ENCODE data around the gene GSS. TPM values are rescaled to one million over a fixed set of nuclear protein-coding genes. Genes with fewer than 3 reads are reported as not detected.

GSS gene
- total and polyA plus RNA-seq, 4 donors: 12.9 to 31.5 (median 23.6) TPM

- intact Hi-C loops (cut with DNase I): no loop called here
- peaks cover 3 to 13% of the 10 kb centered on the region in 2 donors for H3K4me1 ChIP-seq (ENCODE audit: control insufficient read depth in 1 of 2, insufficient read depth in 2 of 2, low read length in 2 of 2)
- 34 to 51% methylated on average over 3 of the region's 3 CpGs for WGBS, 2 donors
These were observed 60.1 kb downstream of the GSS start for GRCh38 chr20:34895465-34895864.

GRCh38 chr20:34894723-34895122 is 60.9 kb downstream of the GSS start:
- H3K27ac ChIP-seq (ENCODE audit: low read depth in 1 of 2, low read length in 2 of 2): no peak overlapping the region
- WGBS, 2 donors: 7 to 10% methylated on average over 1 of the region's 1 CpG
- H3K27me3 ChIP-seq (ENCODE audit: control insufficient read depth in 1 of 2, insufficient read depth in 2 of 2, low read length in 1 of 2): no peaks in the 10 kb centered on the region
- no peaks in the 10 kb centered on the region for H3K36me3 ChIP-seq (ENCODE audit: control insufficient read depth in 1 of 2, insufficient read depth in 2 of 2, low read length in 1 of 2)
- H3K4me3 ChIP-seq (ENCODE audit: low read length in 2 of 2): no peak overlapping the region
- DNase-seq (no peak), ATAC-seq (ENCODE audit: low FRiP score) (no peak)
- peaks cover 3 to 13% of the 10 kb centered on the region in 2 donors for H3K4me1 ChIP-seq (ENCODE audit: control insufficient read depth in 1 of 2, insufficient read depth in 2 of 2, low read length in 2 of 2)
- no peaks in the 10 kb centered on the region for H3K9me3 ChIP-seq (ENCODE audit: control insufficient read depth, low read length)
- intact Hi-C loops (cut with DNase I): no loop called here

More at GRCh38 chr20:34895465-34895864, 60.1 kb downstream of the GSS start:
- no peaks in the 10 kb centered on the region for H3K36me3 ChIP-seq (ENCODE audit: control insufficient read depth in 1 of 2, insufficient read depth in 2 of 2, low read length in 1 of 2)
- no peaks in the 10 kb centered on the region for H3K27me3 ChIP-seq (ENCODE audit: control insufficient read depth in 1 of 2, insufficient read depth in 2 of 2, low read length in 1 of 2)
- no peak overlapping the region for H3K27ac ChIP-seq (ENCODE audit: low read depth in 1 of 2, low read length in 2 of 2)
- DNase-seq (no peak), ATAC-seq (ENCODE audit: low FRiP score) (no peak)
- H3K9me3 ChIP-seq (ENCODE audit: control insufficient read depth, low read length): no peaks in the 10 kb centered on the region
- no peak overlapping the region for H3K4me3 ChIP-seq (ENCODE audit: low read length in 2 of 2)

- no peak overlapping the region for H3K4me3 ChIP-seq (ENCODE audit: low read length in 2 of 2)
- 96% methylated on average over 2 of the region's 2 CpGs for WGBS, 2 donors
- ATAC-seq (ENCODE audit: low FRiP score) (no peak), DNase-seq (no peak)
- H3K36me3 ChIP-seq (ENCODE audit: control insufficient read depth in 1 of 2, insufficient read depth in 2 of 2, low read length in 1 of 2): no peaks in the 10 kb centered on the region
- H3K27me3 ChIP-seq (ENCODE audit: control insufficient read depth in 1 of 2, insufficient read depth in 2 of 2, low read length in 1 of 2): no peaks in the 10 kb centered on the region
- intact Hi-C loops (cut with DNase I): no loop called here
- peak overlapping the region in 1 of 2 donors; percentile 17 for H3K27ac ChIP-seq (ENCODE audit: low read depth in 1 of 2, low read length in 2 of 2)
- peaks cover 2% of the 10 kb centered on the region for H3K9me3 ChIP-seq (ENCODE audit: control insufficient read depth, low read length)
- H3K4me1 ChIP-seq (ENCODE audit: control insufficient read depth in 1 of 2, insufficient read depth in 2 of 2, low read length in 2 of 2): peaks cover 3 to 13% of the 10 kb centered on the region in 2 donors
These were observed 62.9 kb downstream of the GSS start for GRCh38 chr20:34892671-34893070.

GRCh38 chr20:34891166-34892062 is 64.2 kb downstream of the GSS start:
- no peak overlapping the region for H3K4me3 ChIP-seq (ENCODE audit: low read length in 2 of 2)
- peaks cover 2% of the 10 kb centered on the region for H3K9me3 ChIP-seq (ENCODE audit: control insufficient read depth, low read length)
- H3K36me3 ChIP-seq (ENCODE audit: control insufficient read depth in 1 of 2, insufficient read depth in 2 of 2, low read length in 1 of 2): no peaks in the 10 kb centered on the region
- DNase-seq (no peak), ATAC-seq (ENCODE audit: low FRiP score) (no peak)
- peak overlapping the region in 1 of 2 donors; percentile 36 for H3K27ac ChIP-seq (ENCODE audit: low read depth in 1 of 2, low read length in 2 of 2)
- H3K27me3 ChIP-seq (ENCODE audit: control insufficient read depth in 1 of 2, insufficient read depth in 2 of 2, low read length in 1 of 2): no peaks in the 10 kb centered on the region
- intact Hi-C loops (cut with DNase I): no loop called here
- peaks cover 5 to 13% of the 10 kb centered on the region in 2 donors for H3K4me1 ChIP-seq (ENCODE audit: control insufficient read depth in 1 of 2, insufficient read depth in 2 of 2, low read length in 2 of 2)
- WGBS, 2 donors: 73 to 87% methylated on average over 2 of the region's 2 CpGs

- intact Hi-C loops (cut with DNase I): no loop called here
- Histone ChIP-seq H3K4me1 (ENCODE audit: control insufficient read depth in 1 of 2, insufficient read depth in 2 of 2, low read length in 2 of 2) (peaks cover 5 to 10% of the 10 kb centered on the region in 2 donors), H3K36me3 (ENCODE audit: control insufficient read depth in 1 of 2, insufficient read depth in 2 of 2, low read length in 1 of 2) (peaks cover 0 to 3% of the 10 kb centered on the region in 2 donors), H3K4me3 (ENCODE audit: low read length in 2 of 2) (no peak overlapping the region), H3K27me3 (ENCODE audit: control insufficient read depth in 1 of 2, insufficient read depth in 2 of 2, low read length in 1 of 2) (no peaks in the 10 kb centered on the region), H3K9me3 (ENCODE audit: control insufficient read depth, low read length) (peaks cover 2% of the 10 kb centered on the region), H3K27ac (ENCODE audit: low read depth in 1 of 2, low read length in 2 of 2) (peak overlapping the region in 1 of 2 donors; percentile 67)
- ATAC-seq (ENCODE audit: low FRiP score) (no peak), DNase-seq (no peak)
- WGBS, 2 donors: 25 to 36% methylated on average over 1 of the region's 1 CpG
These were observed 67.1 kb downstream of the GSS start for GRCh38 chr20:34888468-34888867.

- Histone ChIP-seq H3K36me3 (ENCODE audit: control insufficient read depth in 1 of 2, insufficient read depth in 2 of 2, low read length in 1 of 2) (peaks cover 0 to 6% of the 10 kb centered on the region in 2 donors), H3K27ac (ENCODE audit: low read depth in 1 of 2, low read length in 2 of 2) (peak overlapping the region in 1 of 2 donors; percentile 60), H3K27me3 (ENCODE audit: control insufficient read depth in 1 of 2, insufficient read depth in 2 of 2, low read length in 1 of 2) (no peaks in the 10 kb centered on the region), H3K4me3 (ENCODE audit: low read length in 2 of 2) (no peak overlapping the region), H3K9me3 (ENCODE audit: control insufficient read depth, low read length) (peaks cover 2% of the 10 kb centered on the region), H3K4me1 (ENCODE audit: control insufficient read depth in 1 of 2, insufficient read depth in 2 of 2, low read length in 2 of 2) (peaks cover 3 to 11% of the 10 kb centered on the region in 2 donors)
- 3 to 4% methylated on average over 3 of the region's 3 CpGs for WGBS, 2 donors
- no peak for DNase-seq
- intact Hi-C loops (cut with DNase I): no loop called here
- no peak for ATAC-seq (ENCODE audit: low FRiP score)
These were observed 68.6 kb downstream of the GSS start for GRCh38 chr20:34887023-34887422.

- no peak for DNase-seq
- no peaks in the 10 kb centered on the region for H3K27me3 ChIP-seq (ENCODE audit: control insufficient read depth in 1 of 2, insufficient read depth in 2 of 2, low read length in 1 of 2)
- H3K27ac ChIP-seq (ENCODE audit: low read depth in 1 of 2, low read length in 2 of 2): no peak overlapping the region
- 94 to 96% methylated on average over 3 of the region's 3 CpGs for WGBS, 2 donors
- ATAC-seq (ENCODE audit: low FRiP score): no peak
- peaks cover 0 to 6% of the 10 kb centered on the region in 2 donors for H3K36me3 ChIP-seq (ENCODE audit: control insufficient read depth in 1 of 2, insufficient read depth in 2 of 2, low read length in 1 of 2)
- no peak overlapping the region for H3K4me3 ChIP-seq (ENCODE audit: low read length in 2 of 2)
- intact Hi-C loops (cut with DNase I): no loop called here
- H3K4me1 ChIP-seq (ENCODE audit: control insufficient read depth in 1 of 2, insufficient read depth in 2 of 2, low read length in 2 of 2): peaks cover 2 to 7% of the 10 kb centered on the region in 2 donors
- H3K9me3 ChIP-seq (ENCODE audit: control insufficient read depth, low read length): peaks cover 2% of the 10 kb centered on the region
These were observed 69.5 kb downstream of the GSS start for GRCh38 chr20:34886122-34886521.

GRCh38 chr20:34884260-34884659 is 71.3 kb downstream of the GSS start:
- 79 to 86% methylated on average over 1 of the region's 1 CpG for WGBS, 2 donors
- Histone ChIP-seq H3K36me3 (ENCODE audit: control insufficient read depth in 1 of 2, insufficient read depth in 2 of 2, low read length in 1 of 2) (peaks cover 0 to 6% of the 10 kb centered on the region in 2 donors), H3K9me3 (ENCODE audit: control insufficient read depth, low read length) (peaks cover 2% of the 10 kb centered on the region), H3K27ac (ENCODE audit: low read depth in 1 of 2, low read length in 2 of 2) (no peak overlapping the region), H3K4me1 (ENCODE audit: control insufficient read depth in 1 of 2, insufficient read depth in 2 of 2, low read length in 2 of 2) (peaks cover 2 to 5% of the 10 kb centered on the region in 2 donors), H3K4me3 (ENCODE audit: low read length in 2 of 2) (no peak overlapping the region), H3K27me3 (ENCODE audit: control insufficient read depth in 1 of 2, insufficient read depth in 2 of 2, low read length in 1 of 2) (no peaks in the 10 kb centered on the region)
- no peak for DNase-seq
- intact Hi-C loops (cut with DNase I): no loop called here
- no peak for ATAC-seq (ENCODE audit: low FRiP score)

GRCh38 chr20:34883809-34884208 is 71.8 kb downstream of the GSS start:
- H3K9me3 ChIP-seq (ENCODE audit: control insufficient read depth, low read length): peaks cover 2% of the 10 kb centered on the region
- 85 to 87% methylated on average over 4 of the region's 4 CpGs for WGBS, 2 donors
- H3K36me3 ChIP-seq (ENCODE audit: control insufficient read depth in 1 of 2, insufficient read depth in 2 of 2, low read length in 1 of 2): peaks cover 0 to 6% of the 10 kb centered on the region in 2 donors
- no peak overlapping the region for H3K4me3 ChIP-seq (ENCODE audit: low read length in 2 of 2)
- peaks cover 2 to 5% of the 10 kb centered on the region in 2 donors for H3K4me1 ChIP-seq (ENCODE audit: control insufficient read depth in 1 of 2, insufficient read depth in 2 of 2, low read length in 2 of 2)
- no peak overlapping the region for H3K27ac ChIP-seq (ENCODE audit: low read depth in 1 of 2, low read length in 2 of 2)
- DNase-seq: no peak
- intact Hi-C loops (cut with DNase I): no loop called here
- no peaks in the 10 kb centered on the region for H3K27me3 ChIP-seq (ENCODE audit: control insufficient read depth in 1 of 2, insufficient read depth in 2 of 2, low read length in 1 of 2)
- no peak for ATAC-seq (ENCODE audit: low FRiP score)
